GM12878 (cell line): ENCODE data around the gene PROP1.

Source experiments
- BACH1 ChIP-seq: fragments of 450-650 bp; IDR thresholded peaks from 2 replicates; pipeline ENCODE4 v1.6.1; 2017; ENCODE audit warnings: mild to moderate bottlenecking, borderline replicate concordance
- CBX5 ChIP-seq: sonication (generic); IDR thresholded peaks from 2 replicates; pipeline ENCODE4 v1.6.1; 2016; ENCODE audit warnings: low read depth, moderate library complexity, mild to moderate bottlenecking, inconsistent platforms
- CTCF ChIP-seq, 3 experiments: IDR thresholded peaks in 2 of 3; conservative IDR thresholded peaks in 1 of 3; 2 replicates each; pipeline ENCODE4 v1.5.1; 2011; ENCODE audit warnings: low read depth in 3 of 3, low read length in 3 of 3, mild to moderate bottlenecking in 3 of 3, control low read depth in 2 of 3, moderate library complexity in 2 of 3, inconsistent platforms in 1 of 3, mixed read lengths in 1 of 3; ENCODE audit not compliant: control insufficient read depth in 2 of 3, insufficient read depth in 1 of 3; ENCODE audit errors: extremely low read depth in 1 of 3
- JUNB ChIP-seq: IDR thresholded peaks from 2 replicates; pipeline ENCODE4 v1.6.1; 2016; ENCODE audit warnings: antibody characterized with exemption, mild to moderate bottlenecking
- MAX ChIP-seq: IDR thresholded peaks from 2 replicates; pipeline ENCODE4 v1.6.1; 2012; ENCODE audit warnings: low read depth, low read length, improper control_type of control experiment
- POLR2A ChIP-seq: IDR thresholded peaks from 2 replicates; pipeline ENCODE4 v1.6.1; 2011; ENCODE audit warnings: low read depth, mild to moderate bottlenecking, low read length
- YY1 ChIP-seq: IDR thresholded peaks from 2 replicates; pipeline ENCODE4 v1.6.1; 2011; ENCODE audit warnings: low read depth, mild to moderate bottlenecking, low read length

DNA sequence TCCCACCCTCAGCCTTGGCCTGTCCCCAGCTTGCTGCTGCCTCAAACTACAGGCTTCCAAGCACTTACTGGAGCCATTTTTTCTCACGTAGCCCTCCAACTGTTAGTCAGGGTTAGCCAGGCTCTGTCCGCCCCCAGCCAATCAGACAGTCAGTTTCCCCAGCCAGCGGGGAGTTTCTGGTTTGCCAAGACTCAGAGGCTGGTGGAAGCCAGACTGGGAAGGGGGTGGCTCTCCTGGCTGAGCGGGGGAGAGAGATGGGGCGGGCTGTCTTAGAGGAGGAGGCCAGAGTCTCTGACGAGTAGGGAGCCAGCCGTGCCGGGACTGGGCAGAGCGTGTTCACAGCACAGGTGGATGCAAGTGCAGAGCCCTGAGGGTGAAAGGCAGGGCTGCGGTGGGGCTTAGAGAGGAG, 15.3 kb downstream of the PROP1 start:
- TF ChIP-seq CBX5 (no peak), MAX (no peak), CTCF (IDR thresholded peaks at IDR 0.05 in 2 of 3, conservative IDR thresholded peaks at IDR 0.05 in 1 of 3; ENCODE audit: control insufficient read depth in 2 of 3, extremely low read depth in 1 of 3, insufficient read depth in 1 of 3, low read depth in 3 of 3, low read length in 3 of 3) (no peak), BACH1 (no peak), YY1 (no peak), POLR2A (no peak), JUNB (no peak)
